Thymus (tissue), 11 donors: ENCODE results near the gene KLK10. TPM values are rescaled to one million over a fixed set of nuclear protein-coding genes. Genes with fewer than 3 reads are reported as not detected.

Experiments used
- DNase-seq, 9 donors: peaks; one replicate each; pipeline ENCODE4 v3.0.0-alpha.2; 2013; ENCODE audit warnings: low spot score in 9 of 9, low read depth in 6 of 9, missing footprints in 1 of 9
- H3K27ac ChIP-seq, 2 donors: one replicate each; pipeline ENCODE4 v1.5.1; 2013; ENCODE audit warnings: control low read depth in 1 of 2, low read depth in 1 of 2, low read length in 1 of 2, mild to moderate bottlenecking in 1 of 2, moderate library complexity in 1 of 2
- H3K27me3 ChIP-seq, 2 donors: one replicate each; pipeline ENCODE4 v1.5.1; 2013; ENCODE audit warnings: low read length in 1 of 2; ENCODE audit not compliant: control insufficient read depth in 2 of 2, insufficient read depth in 1 of 2
- H3K36me3 ChIP-seq, 2 donors: one replicate each; pipeline ENCODE4 v1.5.1; 2013; ENCODE audit warnings: low read length in 1 of 2, mild to moderate bottlenecking in 1 of 2, moderate library complexity in 1 of 2; ENCODE audit not compliant: control insufficient read depth in 2 of 2, insufficient read depth in 2 of 2
- H3K4me1 ChIP-seq, 2 donors: one replicate each; pipeline ENCODE4 v1.5.1; 2013; ENCODE audit warnings: low read length in 2 of 2; ENCODE audit not compliant: control insufficient read depth in 2 of 2, insufficient read depth in 2 of 2
- H3K4me3 ChIP-seq, 2 donors: one replicate each; pipeline ENCODE4 v1.5.1; 2013; ENCODE audit warnings: low read length in 2 of 2, control low read depth in 1 of 2, mild to moderate bottlenecking in 1 of 2
- H3K9me3 ChIP-seq, 2 donors: one replicate each; pipeline ENCODE4 v1.5.1; 2013; ENCODE audit warnings: low read length in 1 of 2, mild to moderate bottlenecking in 1 of 2; ENCODE audit not compliant: control insufficient read depth in 2 of 2, insufficient read depth in 1 of 2
- WGBS: extraction: QIAGEN DNeasy Blood & Tissue Kit; methylation state at CpG from one replicate; pipeline ENCODE4 v1.1.7; 2013; 5-methylcytosine and 5-hydroxymethylcytosine counted together
- polyA plus RNA-seq: library from polyadenylated mRNA; stranded (reverse); fragments of 200-250 nt; gene quantifications from one replicate; pipeline ENCODE4 v1.2.3, GENCODE V29; 2013
- total RNA-seq: library from RNA; stranded (reverse); fragments of 120-200 nt; gene quantifications from one replicate; pipeline ENCODE4 v1.2.4, GENCODE V29; 2013
- donor health status: healthy.

Gene KLK10
- total and polyA plus RNA-seq, 2 donors, result 0.42 to 7.2 TPM

- peaks cover 30 to 58% of the 10 kb centered on the region in 2 donors for H3K27me3 ChIP-seq
- WGBS, result 43% methylated on average over 7 of the region's 7 CpGs
- no peaks in the 10 kb centered on the region for H3K36me3 ChIP-seq
- peak in 1 of 9 donors; percentile 13 for DNase-seq
- no peaks in the 10 kb centered on the region for H3K9me3 ChIP-seq
- no peak overlapping the region for H3K4me3 ChIP-seq
- H3K27ac ChIP-seq, result no peak overlapping the region
- no peaks in the 10 kb centered on the region for H3K4me1 ChIP-seq
These were observed 1.6 kb upstream of the KLK10 start for GRCh38 chr19:51020988-51021651.

- WGBS, result 4% methylated on average over 68 of the region's 68 CpGs
- no peak for DNase-seq
- H3K27ac ChIP-seq, result peak overlapping the region in 1 of 2 donors; percentile 68
These were observed 565 bp downstream of the KLK10 start for GRCh38 chr19:51018745-51019543.

GRCh38 chr19:51016798-51017683, 2.5 kb downstream of the KLK10 start:
- H3K36me3 ChIP-seq, result no peaks in the 10 kb centered on the region
- H3K4me3 ChIP-seq, result no peak overlapping the region
- no peak overlapping the region for H3K27ac ChIP-seq
- H3K9me3 ChIP-seq, result no peaks in the 10 kb centered on the region
- H3K27me3 ChIP-seq, result peaks cover 30 to 58% of the 10 kb centered on the region in 2 donors
- WGBS, result 4% methylated on average over 68 of the region's 68 CpGs
- no peaks in the 10 kb centered on the region for H3K4me1 ChIP-seq
- DNase-seq, result peak in 2 of 9 donors; percentile 6 to 30

More at GRCh38 chr19:51018745-51019543, 565 bp downstream of the KLK10 start:
- Histone ChIP-seq H3K36me3 (no peaks in the 10 kb centered on the region), H3K4me1 (no peaks in the 10 kb centered on the region), H3K4me3 (no peak overlapping the region), H3K27me3 (peaks cover 30 to 64% of the 10 kb centered on the region in 2 donors), H3K9me3 (no peaks in the 10 kb centered on the region)

- Histone ChIP-seq H3K36me3 (no peaks in the 10 kb centered on the region), H3K4me1 (no peaks in the 10 kb centered on the region), H3K9me3 (no peaks in the 10 kb centered on the region), H3K27me3 (peaks cover 30 to 56% of the 10 kb centered on the region in 2 donors), H3K4me3 (no peak overlapping the region), H3K27ac (no peak overlapping the region)
- WGBS, result 89% methylated on average over 19 of the region's 19 CpGs
- DNase-seq, result no peak
These were observed 3.7 kb downstream of the KLK10 start for GRCh38 chr19:51015691-51016267.

GRCh38 chr19:51014242-51014641, 5.3 kb downstream of the KLK10 start:
- no peak for DNase-seq
- Histone ChIP-seq H3K9me3 (no peaks in the 10 kb centered on the region), H3K4me3 (no peak overlapping the region), H3K27me3 (peaks cover 18 to 41% of the 10 kb centered on the region in 2 donors), H3K27ac (no peak overlapping the region), H3K36me3 (no peaks in the 10 kb centered on the region), H3K4me1 (no peaks in the 10 kb centered on the region)
- WGBS, result 90% methylated on average over 6 of the region's 6 CpGs

- Histone ChIP-seq H3K4me1 (no peaks in the 10 kb centered on the region), H3K9me3 (no peaks in the 10 kb centered on the region), H3K36me3 (no peaks in the 10 kb centered on the region), H3K4me3 (no peak overlapping the region), H3K27ac (no peak overlapping the region), H3K27me3 (peaks cover 12 to 26% of the 10 kb centered on the region in 2 donors)
- no peak for DNase-seq
- WGBS, result 76% methylated on average over 12 of the region's 12 CpGs
These were observed 6.8 kb downstream of the KLK10 start for GRCh38 chr19:51012661-51013190.

- Histone ChIP-seq H3K36me3 (no peaks in the 10 kb centered on the region), H3K27me3 (peaks cover 0 to 3% of the 10 kb centered on the region in 2 donors), H3K27ac (no peak overlapping the region), H3K9me3 (no peaks in the 10 kb centered on the region), H3K4me3 (no peak overlapping the region), H3K4me1 (no peaks in the 10 kb centered on the region)
- no peak for DNase-seq
- 79% methylated on average over 4 of the region's 4 CpGs for WGBS
These were observed 9.3 kb downstream of the KLK10 start for GRCh38 chr19:51010066-51010795.
